Naive thymus-derived CD4-positive, alpha-beta T cell (primary cell): ENCODE results near the gene GALNT7. TPM values are rescaled to one million over a fixed set of nuclear protein-coding genes. Genes with fewer than 3 reads are reported as not detected.
A peak's percentile ranks its signal among the peaks of the same experiment; 100 is the strongest.
"Not testable (repeated sequence)": the region's sequence is repeated elsewhere in the genome, so short reads cannot be mapped to it uniquely, and the experiment has no call there.

Experiments
- ATAC-seq: fragments of 150-1000 bp; cut with Tn5 transposase; 2 replicates; pipeline ENCODE4 v1.10.0; 2021; ENCODE audit warnings: mild to moderate bottlenecking, moderate library complexity
- CTCF ChIA-PET: fragments of 350-600 bp; sonication (Branson Sonifier 250); formaldehyde crosslinking; loops from one replicate; lab custom pipeline; 2021; ENCODE audit warnings: antibody characterized with exemption; lab: Charles Lee
- POLR2A ChIA-PET: fragments of 350-600 bp; sonication (Branson Sonifier 250); formaldehyde crosslinking; loops from one replicate; lab custom pipeline; 2021; ENCODE audit warnings: antibody characterized with exemption, inconsistent platforms; lab: Charles Lee
- DNase-seq, 9 donors: peaks; one replicate each; pipeline versions ENCODE4 v3.0.0 to v3.0.0-alpha.2; 2020 to 2022; ENCODE audit warnings: mixed read lengths in 1 of 9
- H3K27ac ChIP-seq: one replicate; pipeline ENCODE4 v1.7.0; 2013; ENCODE audit warnings: mild to moderate bottlenecking, low read depth, low read length, moderate library complexity
- H3K27me3 ChIP-seq, 2 donors: one replicate each; pipeline ENCODE4 v1.7.0; 2013; ENCODE audit warnings: low read length in 2 of 2, mild to moderate bottlenecking in 2 of 2, moderate library complexity in 2 of 2; ENCODE audit not compliant: control insufficient read depth in 2 of 2, insufficient read depth in 2 of 2
- H3K36me3 ChIP-seq, 3 experiments: 1 replicate in 2 of 3; 2 replicates in 1 of 3; pipeline ENCODE4 v1.7.0; 2013; ENCODE audit warnings: low read length in 3 of 3, mild to moderate bottlenecking in 3 of 3, moderate library complexity in 1 of 3; ENCODE audit not compliant: insufficient read depth in 3 of 3, control insufficient read depth in 2 of 3
- H3K4me1 ChIP-seq, 2 donors: one replicate each; pipeline ENCODE4 v1.7.0; 2013; ENCODE audit warnings: low read length in 2 of 2, mild to moderate bottlenecking in 2 of 2, moderate library complexity in 1 of 2; ENCODE audit not compliant: control insufficient read depth in 2 of 2, insufficient read depth in 2 of 2
- H3K4me3 ChIP-seq: 2 replicates; pipeline ENCODE4 v1.7.0; 2013; ENCODE audit warnings: mild to moderate bottlenecking, low read length
- H3K9me3 ChIP-seq, 3 experiments: 1 replicate in 2 of 3; 2 replicates in 1 of 3; pipeline ENCODE4 v1.7.0; 2013; ENCODE audit warnings: low read length in 3 of 3; ENCODE audit not compliant: control insufficient read depth in 2 of 3
- H3K27ac Mint-ChIP-seq, 9 donors: one replicate each; pipeline ENCODE4 v1.8.0; 2020 to 2022; ENCODE audit warnings: mixed read lengths in 9 of 9, mild to moderate bottlenecking in 8 of 9, moderate library complexity in 5 of 9, inconsistent platforms in 2 of 9
- H3K27me3 Mint-ChIP-seq, 5 donors: one replicate each; pipeline ENCODE4 v1.8.0; 2021 to 2022; ENCODE audit warnings: mixed read lengths in 5 of 5, mild to moderate bottlenecking in 1 of 5
- H3K36me3 Mint-ChIP-seq, 5 donors: one replicate each; pipeline ENCODE4 v1.8.0; 2020 to 2022; ENCODE audit warnings: mixed read lengths in 5 of 5, mild to moderate bottlenecking in 3 of 5, inconsistent platforms in 1 of 5
- H3K4me1 Mint-ChIP-seq, 7 donors: one replicate each; pipeline ENCODE4 v1.8.0; 2020 to 2022; ENCODE audit warnings: mixed read lengths in 7 of 7, mild to moderate bottlenecking in 3 of 7, inconsistent platforms in 1 of 7
- H3K4me3 Mint-ChIP-seq, 10 donors: one replicate each; pipeline ENCODE4 v1.8.0; 2020 to 2022; ENCODE audit warnings: mild to moderate bottlenecking in 10 of 10, mixed read lengths in 10 of 10, moderate library complexity in 6 of 10, inconsistent platforms in 2 of 10
- H3K9me3 Mint-ChIP-seq, 11 donors: one replicate each; pipeline ENCODE4 v1.8.0; 2020 to 2022; ENCODE audit warnings: mixed read lengths in 11 of 11, mild to moderate bottlenecking in 4 of 11, inconsistent platforms in 1 of 11, moderate library complexity in 1 of 11
- intact Hi-C, 2 donors: fragments of 100-400 bp; cut with micrococcal nuclease; formaldehyde crosslinking; loops; one replicate each; pipeline ENCODE4 v1.15.1; 2023
- polyA plus RNA-seq, 2 donors: library from polyadenylated mRNA; unstranded; fragments of 300-500 nt; fragmentation: Illumina TruSeq; gene quantifications; one replicate each; pipeline ENCODE4 v1.2.3, GENCODE V29; 2021
- total RNA-seq, 6 experiments: library from RNA in 5 of 6; stranded (reverse) in 5 of 6; gene quantifications; 1 replicate in 5 of 6; 2 replicates in 1 of 6; pipeline ENCODE4 v1.2.3 and lab custom pipeline; 2021 to 2026

Gene GALNT7
- total and polyA plus RNA-seq, 7 experiments from 2014 or later, result 8.3 to 24.1 (median 16.8) TPM

GRCh38 chr4:173217727-173218126 is 49.1 kb downstream of the GALNT7 start:
- POLR2A ChIA-PET, result no interaction called here
- no peaks in the 10 kb centered on the region for H3K36me3 ChIP-seq
- H3K27ac ChIP-seq, result no peak overlapping the region
- no peaks in the 10 kb centered on the region for H3K9me3 ChIP-seq
- H3K36me3 Mint-ChIP-seq, result peaks cover 0 to 12% (median 4%) of the 10 kb centered on the region in 5 donors
- H3K4me1 ChIP-seq, result no peaks in the 10 kb centered on the region
- peaks cover 0 to 4% (median 0%) of the 10 kb centered on the region in 11 donors for H3K9me3 Mint-ChIP-seq
- no peak overlapping the region for H3K4me3 ChIP-seq
- no peaks in the 10 kb centered on the region for H3K27me3 Mint-ChIP-seq
- CTCF ChIA-PET, result interaction anchor here (0.6 kb wide), 1 partner anchor 1394 kb away, joined by 3 read pairs; no protein-coding TSS in a partner anchor
- H3K27ac Mint-ChIP-seq, result no peak overlapping the region
- ATAC-seq (no peak), DNase-seq (no peak)
- no peaks in the 10 kb centered on the region for H3K27me3 ChIP-seq
- intact Hi-C loops, result no loop called here
- no peak overlapping the region for H3K4me3 Mint-ChIP-seq
- peaks cover 11 to 57% (median 40%) of the 10 kb centered on the region in 7 donors for H3K4me1 Mint-ChIP-seq

GRCh38 chr4:173218411-173219125 is 50.0 kb downstream of the GALNT7 start:
- H3K4me3 Mint-ChIP-seq, result peak overlapping the region in 1 of 10 donors; percentile 14
- intact Hi-C loops, result no loop called here

GRCh38 chr4:173219126-173219437 is 50.5 kb downstream of the GALNT7 start:
- DNase-seq, H3K9me3 Mint-ChIP-seq, H3K4me3 ChIP-seq, H3K36me3 ChIP-seq, H3K27me3 ChIP-seq, POLR2A ChIA-PET, H3K27ac ChIP-seq, intact Hi-C loops, H3K27ac Mint-ChIP-seq, H3K27me3 Mint-ChIP-seq, H3K9me3 ChIP-seq, ATAC-seq, H3K4me1 ChIP-seq: not testable (repeated sequence)
- peaks cover 14 to 52% (median 36%) of the 10 kb centered on the region in 7 donors for H3K4me1 Mint-ChIP-seq
- H3K36me3 Mint-ChIP-seq, result peaks cover 0 to 18% (median 6%) of the 10 kb centered on the region in 5 donors
- peak overlapping the region in 1 of 10 donors; percentile 14 for H3K4me3 Mint-ChIP-seq
- CTCF ChIA-PET, result interaction anchor here (0.6 kb wide), 1 partner anchor 9 kb away, joined by 7 read pairs; no protein-coding TSS in a partner anchor

More at GRCh38 chr4:173218411-173219125, 50.0 kb downstream of the GALNT7 start:
- Mint-ChIP-seq H3K9me3 (peaks cover 0 to 4% (median 0%) of the 10 kb centered on the region in 11 donors), H3K27ac (no peak overlapping the region), H3K36me3 (peaks cover 0 to 13% (median 5%) of the 10 kb centered on the region in 5 donors), H3K4me1 (peaks cover 11 to 56% (median 36%) of the 10 kb centered on the region in 7 donors), H3K27me3 (no peaks in the 10 kb centered on the region)
- POLR2A ChIA-PET, result no interaction called here
- no peaks in the 10 kb centered on the region for H3K36me3 ChIP-seq
- no peaks in the 10 kb centered on the region for H3K27me3 ChIP-seq
- H3K4me3 ChIP-seq, result no peak overlapping the region
- DNase-seq (no peak), ATAC-seq (no peak)
- no peaks in the 10 kb centered on the region for H3K4me1 ChIP-seq
- H3K27ac ChIP-seq, result no peak overlapping the region
- no peaks in the 10 kb centered on the region for H3K9me3 ChIP-seq
- CTCF ChIA-PET, result interaction anchor here (0.6 kb wide), 1 partner anchor 8 kb away, joined by 7 read pairs; no protein-coding TSS in a partner anchor

- Histone ChIP-seq H3K27ac (no peak overlapping the region), H3K4me1 (no peaks in the 10 kb centered on the region), H3K4me3 (no peak overlapping the region), H3K27me3 (no peaks in the 10 kb centered on the region), H3K36me3 (no peaks in the 10 kb centered on the region), H3K9me3 (no peaks in the 10 kb centered on the region)
- CTCF ChIA-PET, result interaction anchor here (0.6 kb wide), 1 partner anchor 9 kb away, joined by 4 read pairs; no protein-coding TSS in a partner anchor
- POLR2A ChIA-PET, result no interaction called here
- intact Hi-C loops, result no loop called here
- peaks cover 0 to 27% (median 7%) of the 10 kb centered on the region in 5 donors for H3K36me3 Mint-ChIP-seq
- H3K27me3 Mint-ChIP-seq, result no peaks in the 10 kb centered on the region
- ATAC-seq, result no peak
- DNase-seq, result no peak
- no peak overlapping the region for H3K27ac Mint-ChIP-seq
- no peak overlapping the region for H3K4me3 Mint-ChIP-seq
- H3K4me1 Mint-ChIP-seq, result peaks cover 4 to 29% (median 16%) of the 10 kb centered on the region in 7 donors
- H3K9me3 Mint-ChIP-seq, result peaks cover 0 to 4% (median 0%) of the 10 kb centered on the region in 11 donors
These were observed 55.1 kb downstream of the GALNT7 start for GRCh38 chr4:173223743-173224142.

GRCh38 chr4:173226401-173226888 is 57.8 kb downstream of the GALNT7 start:
- H3K36me3 ChIP-seq, result no peaks in the 10 kb centered on the region
- no peaks in the 10 kb centered on the region for H3K27me3 ChIP-seq
- Mint-ChIP-seq H3K9me3 (no peaks in the 10 kb centered on the region), H3K36me3 (peaks cover 0 to 18% (median 7%) of the 10 kb centered on the region in 5 donors), H3K27me3 (no peaks in the 10 kb centered on the region), H3K4me3 (no peak overlapping the region), H3K4me1 (peaks cover 0 to 37% (median 17%) of the 10 kb centered on the region in 7 donors), H3K27ac (no peak overlapping the region)
- H3K4me1 ChIP-seq, result no peaks in the 10 kb centered on the region
- H3K9me3 ChIP-seq, result no peaks in the 10 kb centered on the region
- ATAC-seq (no peak), DNase-seq (no peak)
- POLR2A ChIA-PET, result no interaction called here
- intact Hi-C loops, result no loop called here
- H3K27ac ChIP-seq, result no peak overlapping the region
- H3K4me3 ChIP-seq, result no peak overlapping the region
- CTCF ChIA-PET, result no interaction called here

- Mint-ChIP-seq H3K27ac (no peak overlapping the region), H3K9me3 (no peaks in the 10 kb centered on the region), H3K36me3 (peaks cover 0 to 15% (median 11%) of the 10 kb centered on the region in 5 donors), H3K4me1 (peaks cover 0 to 39% (median 20%) of the 10 kb centered on the region in 7 donors), H3K4me3 (no peak overlapping the region), H3K27me3 (no peaks in the 10 kb centered on the region)
- Histone ChIP-seq H3K9me3 (no peaks in the 10 kb centered on the region), H3K36me3 (no peaks in the 10 kb centered on the region), H3K4me3 (no peak overlapping the region), H3K27me3 (no peaks in the 10 kb centered on the region), H3K4me1 (no peaks in the 10 kb centered on the region), H3K27ac (no peak overlapping the region)
- intact Hi-C loops, result no loop called here
- ChIA-PET CTCF (no interaction called here), POLR2A (no interaction called here)
- ATAC-seq (no peak), DNase-seq (no peak)
These were observed 59.1 kb downstream of the GALNT7 start for GRCh38 chr4:173227756-173228155.
